Subcutaneous abdominal adipose tissue (tissue), 5 donors: ENCODE results near the gene RRM2.
"Not testable (repeated sequence)": the region's sequence is repeated elsewhere in the genome, so short reads cannot be mapped to it uniquely, and the experiment has no call there.

Experiments
- H3K27ac ChIP-seq: one replicate; pipeline ENCODE4 v1.7.0; 2013; ENCODE audit warnings: low read depth, mild to moderate bottlenecking, inconsistent platforms, low read length, moderate library complexity
- H3K27me3 ChIP-seq, 5 donors: one replicate each; pipeline ENCODE4 v1.7.0; 2013; ENCODE audit warnings: low read length in 5 of 5, inconsistent platforms in 1 of 5; ENCODE audit not compliant: control insufficient read depth in 5 of 5, insufficient read depth in 4 of 5
- H3K36me3 ChIP-seq, 5 donors: one replicate each; pipeline ENCODE4 v1.7.0; 2013; ENCODE audit warnings: low read length in 5 of 5; ENCODE audit not compliant: control insufficient read depth in 5 of 5, insufficient read depth in 5 of 5
- H3K4me1 ChIP-seq, 5 donors: one replicate each; pipeline ENCODE4 v1.7.0; 2013; ENCODE audit warnings: low read length in 5 of 5, mild to moderate bottlenecking in 3 of 5, moderate library complexity in 1 of 5; ENCODE audit not compliant: control insufficient read depth in 5 of 5, insufficient read depth in 5 of 5
- H3K4me3 ChIP-seq, 5 donors: one replicate each; pipeline ENCODE4 v1.7.0; 2013; ENCODE audit warnings: low read length in 5 of 5, low read depth in 1 of 5
- H3K9ac ChIP-seq, 5 donors: one replicate each; pipeline ENCODE4 v1.7.0; 2013; ENCODE audit warnings: low read length in 5 of 5, mild to moderate bottlenecking in 4 of 5, moderate library complexity in 3 of 5
- H3K9me3 ChIP-seq, 5 donors: one replicate each; pipeline ENCODE4 v1.7.0; 2013; ENCODE audit warnings: low read length in 5 of 5; ENCODE audit not compliant: control insufficient read depth in 5 of 5
- donor health status: healthy.
- donor health status: healthy.
- donor health status: healthy.
- donor health status: healthy.
- donor health status: healthy.

RRM2 gene

GRCh38 chr2:10104906-10105305 is 17.6 kb upstream of the RRM2 start:
- H3K36me3 ChIP-seq, H3K4me1 ChIP-seq, H3K27ac ChIP-seq, H3K27me3 ChIP-seq, H3K9ac ChIP-seq, H3K4me3 ChIP-seq, H3K9me3 ChIP-seq: not testable (repeated sequence)

- Histone ChIP-seq H3K9me3 (peaks cover 0 to 5% (median 0%) of the 10 kb centered on the region in 5 donors), H3K9ac (no peak overlapping the region), H3K36me3 (no peaks in the 10 kb centered on the region), H3K27ac (no peak overlapping the region), H3K4me1 (no peaks in the 10 kb centered on the region), H3K27me3 (no peaks in the 10 kb centered on the region), H3K4me3 (no peak overlapping the region)
Observed at GRCh38 chr2:10109311-10109710, 13.2 kb upstream of the RRM2 start.

- Histone ChIP-seq H3K9me3 (no peaks in the 10 kb centered on the region), H3K27ac (no peak overlapping the region), H3K4me1 (peaks cover 0 to 37% (median 34%) of the 10 kb centered on the region in 5 donors)
Observed at GRCh38 chr2:10119027-10119325, 3.6 kb upstream of the RRM2 start.

GRCh38 chr2:10119601-10120157 is 2.9 kb upstream of the RRM2 start:
- Histone ChIP-seq H3K27me3 (peaks cover 10 to 16% (median 13%) of the 10 kb centered on the region in 5 donors), H3K36me3 (no peaks in the 10 kb centered on the region), H3K9ac (peak overlapping the region in 1 of 5 donors; percentile 71), H3K27ac (peak overlapping the region; percentile 23), H3K4me3 (peak overlapping the region; percentile 63 to 83 (median 79)), H3K9me3 (no peaks in the 10 kb centered on the region), H3K4me1 (peaks cover 0 to 37% (median 34%) of the 10 kb centered on the region in 5 donors)

More at GRCh38 chr2:10119027-10119325, 3.6 kb upstream of the RRM2 start:
- Histone ChIP-seq H3K27me3 (peaks cover 10 to 15% (median 13%) of the 10 kb centered on the region in 5 donors), H3K9ac (no peak overlapping the region), H3K4me3 (no peak overlapping the region), H3K36me3 (no peaks in the 10 kb centered on the region)

- H3K36me3 ChIP-seq: no peaks in the 10 kb centered on the region
- H3K4me1 ChIP-seq: peaks cover 0 to 37% (median 34%) of the 10 kb centered on the region in 5 donors
- H3K9me3 ChIP-seq: no peaks in the 10 kb centered on the region
- peak overlapping the region; percentile 72 to 83 (median 79) for H3K4me3 ChIP-seq
- H3K27ac ChIP-seq: peak overlapping the region; percentile 23
- H3K9ac ChIP-seq: peak overlapping the region in 3 of 5 donors; percentile 58 to 71 (median 58)
- H3K27me3 ChIP-seq: peaks cover 10 to 16% (median 13%) of the 10 kb centered on the region in 5 donors
Observed at GRCh38 chr2:10120158-10120876, 2.2 kb upstream of the RRM2 start.

- Histone ChIP-seq H3K9ac (peak overlapping the region in 3 of 5 donors; percentile 58 to 71 (median 58)), H3K27ac (peak overlapping the region; percentile 23), H3K4me1 (peaks cover 0 to 37% (median 34%) of the 10 kb centered on the region in 5 donors), H3K36me3 (no peaks in the 10 kb centered on the region), H3K27me3 (peaks cover 10 to 16% (median 13%) of the 10 kb centered on the region in 5 donors), H3K9me3 (no peaks in the 10 kb centered on the region), H3K4me3 (peak overlapping the region; percentile 72 to 83 (median 79))
Observed at GRCh38 chr2:10120877-10121574, 1.5 kb upstream of the RRM2 start.

GRCh38 chr2:10123281-10123680 is 742 bp downstream of the RRM2 start:
- Histone ChIP-seq H3K9me3 (no peaks in the 10 kb centered on the region), H3K36me3 (no peaks in the 10 kb centered on the region), H3K4me1 (peaks cover 0 to 37% (median 34%) of the 10 kb centered on the region in 5 donors), H3K27ac (no peak overlapping the region), H3K27me3 (peaks cover 10 to 16% (median 13%) of the 10 kb centered on the region in 5 donors), H3K9ac (no peak overlapping the region), H3K4me3 (peak overlapping the region in 3 of 5 donors; percentile 54 to 76 (median 75))

GRCh38 chr2:10124538-10125045 is 2.1 kb downstream of the RRM2 start:
- Histone ChIP-seq H3K4me3 (no peak overlapping the region), H3K4me1 (peaks cover 0 to 37% (median 34%) of the 10 kb centered on the region in 5 donors), H3K27me3 (peaks cover 10 to 16% (median 13%) of the 10 kb centered on the region in 5 donors)

GRCh38 chr2:10125842-10126631 is 3.5 kb downstream of the RRM2 start:
- Histone ChIP-seq H3K27me3 (peaks cover 10 to 16% (median 13%) of the 10 kb centered on the region in 5 donors), H3K27ac (no peak overlapping the region), H3K4me1 (peaks cover 0 to 24% (median 21%) of the 10 kb centered on the region in 5 donors), H3K9ac (no peak overlapping the region), H3K9me3 (no peaks in the 10 kb centered on the region), H3K4me3 (no peak overlapping the region), H3K36me3 (no peaks in the 10 kb centered on the region)

More at GRCh38 chr2:10124538-10125045, 2.1 kb downstream of the RRM2 start:
- Histone ChIP-seq H3K9me3 (no peaks in the 10 kb centered on the region), H3K27ac (no peak overlapping the region), H3K36me3 (no peaks in the 10 kb centered on the region), H3K9ac (no peak overlapping the region)
